PFSK-1 (cell line): ENCODE measurements around the gene CCSER2.

Experiments
- FOXP2 ChIP-seq: optimal IDR thresholded peaks from 2 replicates; pipeline ENCODE3; 2011; ENCODE audit warnings: borderline replicate concordance, control low read depth, inconsistent platforms; ENCODE audit not compliant: insufficient read depth; ENCODE audit errors: extremely low read length, extremely low read depth
- POLR2AphosphoS5 ChIP-seq: IDR thresholded peaks from 2 replicates; pipeline ENCODE4 v1.6.1; 2012; ENCODE audit warnings: low read depth, mild to moderate bottlenecking, control low read depth, low read length, moderate library complexity
- REST ChIP-seq, 2 experiments: IDR thresholded peaks; 2 replicates each; pipeline versions ENCODE4 v1.6.1 to v1.8.0; 2011 to 2012; ENCODE audit warnings: low read depth in 2 of 2, low read length in 2 of 2, control low read depth in 1 of 2, inconsistent platforms in 1 of 2, mild to moderate bottlenecking in 1 of 2, moderate library complexity in 1 of 2; ENCODE audit not compliant: insufficient read depth in 1 of 2

- no peak for TF ChIP-seq POLR2AphosphoS5
- no peak for TF ChIP-seq REST (IDR thresholded peaks at IDR 0.05; ENCODE audit: insufficient read depth in 1 of 2, low read depth in 2 of 2, low read length in 2 of 2)
- TF ChIP-seq FOXP2 = no peak
Observed at GRCh38 chr10:84334811-84335210, 6.4 kb downstream of the CCSER2 start.
